Hematopoietic multipotent progenitor cell treated with erythropoietin and hydrocortisone succinate and interleukin-3 and kit ligand, for 17 days (in vitro differentiated cells): Measurements from ENCODE around the gene SYCE1.
"Not testable (repeated sequence)": the region's sequence is repeated elsewhere in the genome, so short reads cannot be mapped to it uniquely, and the experiment has no call there.

ENCODE experiments used
- DNase-seq: peaks from one replicate; pipeline ENCODE4 v3.0.0-alpha.2; 2015; ENCODE audit warnings: low spot score

SYCE1 gene

DNA sequence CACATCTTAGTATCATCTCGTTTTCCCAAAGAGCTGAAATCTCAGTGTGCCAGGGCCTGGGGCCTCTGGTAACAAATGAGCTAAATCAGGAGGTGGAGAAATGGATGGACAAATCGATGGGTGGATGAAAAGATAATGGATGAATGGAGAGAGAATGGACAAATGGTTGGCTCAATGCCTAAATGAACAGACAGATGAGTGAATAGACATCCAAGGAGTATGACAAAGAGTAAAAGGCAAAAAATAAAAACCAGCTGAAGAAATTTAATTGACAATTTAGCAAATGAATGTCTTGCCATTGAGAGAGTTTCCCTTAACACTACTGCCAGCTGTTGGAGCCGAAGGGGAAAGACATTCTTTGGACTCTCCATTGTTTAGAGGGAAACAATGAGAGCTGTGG lies 8.0 kb downstream of the SYCE1 start:
- no peak for DNase-seq

- no peak for DNase-seq
Measured at GRCh38 chr10:133555521-133555920, 9.9 kb downstream of the SYCE1 start.

DNA sequence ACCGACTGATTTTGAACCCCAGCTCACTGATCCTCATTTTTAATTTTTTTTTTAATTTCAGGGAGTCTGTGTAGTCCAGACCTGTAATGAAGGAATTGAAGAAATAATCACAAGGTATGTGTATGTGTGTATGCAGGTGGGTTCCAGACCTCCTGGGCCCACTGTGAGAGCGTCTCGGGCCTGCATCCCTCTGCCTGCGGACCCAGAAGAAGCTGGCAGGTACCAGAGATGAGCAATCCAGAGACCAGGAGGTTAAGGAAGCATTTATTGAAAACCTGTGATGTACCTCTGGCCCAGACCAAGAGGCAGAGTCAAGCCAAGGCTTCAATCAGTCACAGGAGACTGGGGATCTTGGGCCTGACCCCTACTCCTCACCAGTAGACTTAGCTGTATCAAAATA lies 10.8 kb downstream of the SYCE1 start:
- no peak for DNase-seq

DNA sequence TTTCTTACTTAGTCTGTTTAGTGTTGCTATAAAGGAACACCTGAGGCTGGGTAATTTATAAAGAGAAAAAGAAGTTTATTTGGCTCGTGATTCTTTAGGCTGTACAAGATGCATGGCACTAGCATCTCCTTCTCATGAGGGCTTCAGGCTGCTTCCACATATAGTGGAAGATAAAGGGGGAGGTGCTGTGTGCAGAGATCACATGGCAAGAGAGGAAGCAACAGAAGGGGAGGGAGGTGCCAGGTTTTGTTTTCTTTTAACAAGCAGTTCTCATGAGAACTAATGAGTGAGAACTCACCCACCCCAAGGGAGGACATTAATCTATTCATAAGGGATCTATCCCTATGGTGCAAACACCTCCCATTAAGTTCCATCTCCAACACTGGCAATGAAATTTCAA lies 20.9 kb downstream of the SYCE1 start:
- no peak for DNase-seq

GRCh38 chr10:133541441-133541975 lies 23.9 kb downstream of the SYCE1 start:
- DNase-seq, result not testable (repeated sequence)

- DNase-seq, result no peak
Measured at GRCh38 chr10:133537546-133538545, 27.5 kb downstream of the SYCE1 start.

GRCh38 chr10:133536198-133536597 lies 29.2 kb downstream of the SYCE1 start:
- DNase-seq, result no peak

GRCh38 chr10:133534417-133534816 lies 31.0 kb downstream of the SYCE1 start:
- DNase-seq, result no peak

GRCh38 chr10:133532871-133533270 lies 32.5 kb downstream of the SYCE1 start:
- no peak for DNase-seq

DNA sequence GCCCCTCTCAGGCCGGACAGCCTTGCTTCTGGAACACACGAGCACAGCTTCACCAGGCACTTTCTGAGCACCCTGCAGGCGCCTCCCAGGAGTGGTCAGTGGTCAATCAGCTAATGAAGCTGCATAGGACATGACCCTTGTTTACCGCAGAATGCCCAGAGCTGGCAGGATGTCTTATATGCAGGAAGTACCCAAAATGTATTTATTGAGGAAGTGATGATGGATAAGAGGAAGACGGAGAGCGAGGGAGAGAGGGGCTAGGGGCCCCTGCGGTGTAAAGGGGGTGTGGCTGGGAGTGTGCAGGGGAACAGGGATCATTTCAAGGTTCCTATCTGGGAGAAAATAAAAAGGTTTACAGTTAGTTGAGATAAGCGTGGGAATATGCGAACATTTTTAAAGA lies 34.9 kb downstream of the SYCE1 start:
- DNase-seq, result no peak

- DNase-seq, result no peak
Measured at GRCh38 chr10:133529576-133529946, 35.8 kb downstream of the SYCE1 start.

- DNase-seq, result no peak
Measured at GRCh38 chr10:133528845-133529575, 36.4 kb downstream of the SYCE1 start.

GRCh38 chr10:133528296-133528844 lies 37.0 kb downstream of the SYCE1 start:
- no peak for DNase-seq

DNA sequence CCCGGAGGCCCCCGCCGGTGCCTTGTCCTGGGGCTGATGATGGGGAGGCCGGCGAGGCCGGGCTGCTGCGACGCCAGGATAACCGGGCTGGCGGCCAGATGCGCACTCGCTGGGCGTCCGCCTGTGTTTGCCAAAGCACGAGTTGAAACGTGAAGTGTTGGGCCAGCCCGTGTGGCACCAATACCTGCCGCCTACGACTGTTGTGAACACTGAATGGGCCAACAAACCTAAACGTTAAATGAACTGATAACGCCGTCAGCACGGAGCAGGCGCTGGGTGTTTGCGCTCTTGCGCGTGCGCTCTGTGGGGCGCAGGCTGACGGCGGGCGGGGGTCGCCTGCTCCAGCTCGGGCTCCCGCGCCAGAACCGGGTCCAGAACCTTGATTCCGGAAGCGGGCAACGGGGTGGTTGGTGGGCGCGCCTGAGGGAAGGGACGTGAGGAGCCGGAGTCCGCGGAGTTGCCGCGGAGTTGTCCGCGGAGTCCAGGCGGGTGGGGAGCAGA lies 37.6 kb downstream of the SYCE1 start:
- DNase-seq, result no peak

GRCh38 chr10:133526957-133527588 lies 38.3 kb downstream of the SYCE1 start, which contains the start of gene CYP2E1:
CYP2E1 (plus strand) TSS chr10:133527363; CDS start chr10:133527396, 33 bp downstream.
- no peak for DNase-seq

DNA sequence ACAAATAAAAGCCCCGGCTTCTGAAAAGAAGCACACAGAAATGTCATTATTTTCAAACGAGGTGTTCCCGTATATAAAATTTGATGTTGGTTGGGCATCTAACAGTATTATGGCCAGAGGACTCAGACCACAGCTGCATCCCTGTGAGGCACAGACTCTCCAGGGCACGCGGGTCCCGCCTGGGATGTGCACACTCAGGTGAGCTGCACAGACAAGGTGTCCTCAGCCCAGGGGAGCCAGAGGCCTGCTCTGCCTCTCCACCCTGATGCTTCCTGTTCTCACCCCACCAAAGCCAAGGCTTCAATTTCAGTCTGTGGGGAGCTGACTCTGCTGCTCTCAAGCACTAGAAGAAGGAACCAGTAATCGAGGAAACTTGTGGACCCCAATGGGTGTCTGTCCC lies 39.9 kb downstream of the SYCE1 start:
- DNase-seq, result no peak

DNA sequence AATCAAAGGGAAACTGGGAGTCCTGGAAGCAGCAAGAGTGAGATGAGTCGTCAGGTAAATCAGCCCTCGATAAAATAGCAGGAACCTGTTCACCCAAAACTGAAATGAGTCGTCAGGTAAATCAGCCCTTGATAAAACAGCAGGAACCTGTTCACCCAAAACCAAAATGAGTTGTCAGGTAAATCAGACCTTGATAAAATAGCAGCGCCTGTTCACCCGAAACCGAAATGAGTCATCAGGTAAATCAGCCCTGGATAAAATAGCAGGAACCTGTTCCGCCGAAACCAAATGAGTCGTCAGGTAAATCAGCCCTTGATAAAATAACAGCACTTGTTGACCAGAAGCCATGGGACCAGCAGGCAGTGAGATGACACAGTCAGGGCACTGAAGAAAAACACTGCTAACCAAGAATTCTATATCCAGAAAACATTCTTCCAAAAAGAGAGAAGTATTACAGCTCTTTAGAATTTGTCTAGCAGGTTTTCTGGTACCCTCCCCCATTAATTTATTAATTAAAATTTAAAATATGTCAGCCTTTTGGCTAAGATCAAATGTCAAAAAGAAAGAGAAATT lies 41.7 kb downstream of the SYCE1 start:
- DNase-seq, result no peak

- DNase-seq, result peak; percentile 64
Measured at GRCh38 chr10:133520193-133520738, 45.1 kb downstream of the SYCE1 start.

GRCh38 chr10:133518517-133518916 lies 46.9 kb downstream of the SYCE1 start:
- DNase-seq, result not testable (repeated sequence)

DNA sequence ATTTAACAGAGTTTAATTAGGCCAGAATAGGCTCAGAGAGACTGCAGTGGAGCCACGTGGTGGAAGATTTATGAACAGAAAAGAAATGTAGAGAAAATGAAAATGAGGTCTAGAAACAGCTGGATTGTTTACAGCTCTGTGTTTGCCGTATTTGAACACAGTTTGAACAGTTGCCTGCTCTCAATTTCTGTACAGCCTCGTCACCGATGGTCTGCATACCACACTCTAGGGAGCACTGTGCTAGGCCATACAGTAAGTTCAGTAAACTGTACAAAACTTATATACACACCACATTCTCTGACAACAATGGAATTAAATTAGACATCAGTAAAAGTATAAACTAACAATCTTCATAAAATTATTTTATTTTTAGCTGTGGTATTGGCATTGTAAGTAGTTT lies 49.3 kb downstream of the SYCE1 start:
- DNase-seq, result no peak

DNA sequence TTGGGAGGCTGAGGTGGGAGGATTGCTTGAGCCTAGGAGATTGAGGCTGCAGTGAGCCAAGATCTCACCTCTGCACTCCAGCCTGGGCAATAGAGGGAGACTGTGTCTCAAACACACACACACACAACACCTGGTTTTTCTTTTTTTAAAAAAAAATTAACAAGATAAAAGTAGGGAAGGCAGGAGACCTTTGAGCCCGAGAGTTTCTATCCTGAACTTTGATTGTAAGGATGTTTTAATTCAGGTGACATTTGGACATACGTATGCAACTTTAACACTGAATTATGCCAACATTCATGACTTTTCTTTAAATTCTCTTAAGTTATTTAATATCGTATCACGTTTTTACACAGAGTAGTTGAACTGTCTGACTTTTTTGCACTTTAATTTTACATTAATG lies 49.9 kb downstream of the SYCE1 start:
- no peak for DNase-seq
